ENCODE results near the gene PTPRM. TPM values are rescaled to one million over a fixed set of nuclear protein-coding genes. Genes with fewer than 3 reads are reported as not detected.

Gene PTPRM
- total RNA-seq, 1 experiment from 2014 or later: 11.1 TPM

DNA sequence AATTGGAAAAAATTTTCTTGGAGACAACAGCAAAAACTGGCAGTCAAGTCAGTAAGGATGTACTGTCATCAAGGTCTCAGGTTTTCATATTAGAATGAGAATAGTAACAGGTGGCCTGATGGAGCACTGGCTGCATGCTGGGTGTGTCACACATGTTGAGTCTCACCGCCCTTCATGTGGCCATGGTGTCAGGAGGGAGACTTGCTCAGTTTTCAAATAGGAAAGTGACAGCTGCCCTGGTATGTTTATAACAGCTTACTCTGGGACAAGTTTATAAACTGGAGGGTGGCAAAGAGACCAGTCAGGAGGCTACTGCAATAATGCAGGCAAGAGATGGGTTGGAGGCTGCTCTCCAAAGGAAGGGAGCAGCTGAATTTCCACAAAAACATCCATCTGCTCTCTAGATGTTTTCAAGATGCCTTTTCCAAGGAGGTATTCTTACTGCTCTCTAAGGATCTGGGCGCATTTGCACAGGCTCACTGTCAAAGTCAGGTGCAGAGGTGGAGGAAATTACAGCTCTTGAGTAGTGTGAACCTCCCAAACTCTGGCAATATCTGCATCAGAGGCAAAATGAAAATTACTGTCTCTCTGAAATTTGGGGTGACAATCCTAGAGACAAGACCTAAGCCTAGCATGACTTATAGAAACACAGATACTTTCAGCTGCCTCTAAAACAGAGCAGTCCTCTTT is 720.2 kb downstream of the PTPRM start (continued):
- TF ChIP-seq, protein P1, sequence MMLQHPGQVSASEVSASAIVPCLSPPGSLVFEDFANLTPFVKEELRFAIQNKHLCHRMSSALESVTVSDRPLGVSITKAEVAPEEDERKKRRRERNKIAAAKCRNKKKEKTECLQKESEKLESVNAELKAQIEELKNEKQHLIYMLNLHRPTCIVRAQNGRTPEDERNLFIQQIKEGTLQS (CRISPR knock-in tag; conservative IDR thresholded peaks at IDR 0.05): no peak
- TF ChIP-seq, protein P2, sequence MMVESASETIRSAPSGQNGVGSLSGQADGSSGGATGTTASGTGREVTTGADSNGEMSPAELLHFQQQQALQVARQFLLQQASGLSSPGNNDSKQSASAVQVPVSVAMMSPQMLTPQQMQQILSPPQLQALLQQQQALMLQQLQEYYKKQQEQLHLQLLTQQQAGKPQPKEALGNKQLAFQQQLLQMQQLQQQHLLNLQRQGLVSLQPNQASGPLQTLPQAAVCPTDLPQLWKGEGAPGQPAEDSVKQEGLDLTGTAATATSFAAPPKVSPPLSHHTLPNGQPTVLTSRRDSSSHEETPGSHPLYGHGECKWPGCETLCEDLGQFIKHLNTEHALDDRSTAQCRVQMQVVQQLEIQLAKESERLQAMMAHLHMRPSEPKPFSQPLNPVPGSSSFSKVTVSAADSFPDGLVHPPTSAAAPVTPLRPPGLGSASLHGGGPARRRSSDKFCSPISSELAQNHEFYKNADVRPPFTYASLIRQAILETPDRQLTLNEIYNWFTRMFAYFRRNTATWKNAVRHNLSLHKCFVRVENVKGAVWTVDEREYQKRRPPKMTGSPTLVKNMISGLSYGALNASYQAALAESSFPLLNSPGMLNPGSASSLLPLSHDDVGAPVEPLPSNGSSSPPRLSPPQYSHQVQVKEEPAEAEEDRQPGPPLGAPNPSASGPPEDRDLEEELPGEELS (CRISPR knock-in tag; IDR thresholded peaks at IDR 0.05): no peak
- no peak for TF ChIP-seq TEAD1 (CRISPR knock-in tag; IDR thresholded peaks at IDR 0.05)
- no peak for TF ChIP-seq ZNF416 (CRISPR knock-in tag; IDR thresholded peaks at IDR 0.05)
- TF ChIP-seq, protein P3, sequence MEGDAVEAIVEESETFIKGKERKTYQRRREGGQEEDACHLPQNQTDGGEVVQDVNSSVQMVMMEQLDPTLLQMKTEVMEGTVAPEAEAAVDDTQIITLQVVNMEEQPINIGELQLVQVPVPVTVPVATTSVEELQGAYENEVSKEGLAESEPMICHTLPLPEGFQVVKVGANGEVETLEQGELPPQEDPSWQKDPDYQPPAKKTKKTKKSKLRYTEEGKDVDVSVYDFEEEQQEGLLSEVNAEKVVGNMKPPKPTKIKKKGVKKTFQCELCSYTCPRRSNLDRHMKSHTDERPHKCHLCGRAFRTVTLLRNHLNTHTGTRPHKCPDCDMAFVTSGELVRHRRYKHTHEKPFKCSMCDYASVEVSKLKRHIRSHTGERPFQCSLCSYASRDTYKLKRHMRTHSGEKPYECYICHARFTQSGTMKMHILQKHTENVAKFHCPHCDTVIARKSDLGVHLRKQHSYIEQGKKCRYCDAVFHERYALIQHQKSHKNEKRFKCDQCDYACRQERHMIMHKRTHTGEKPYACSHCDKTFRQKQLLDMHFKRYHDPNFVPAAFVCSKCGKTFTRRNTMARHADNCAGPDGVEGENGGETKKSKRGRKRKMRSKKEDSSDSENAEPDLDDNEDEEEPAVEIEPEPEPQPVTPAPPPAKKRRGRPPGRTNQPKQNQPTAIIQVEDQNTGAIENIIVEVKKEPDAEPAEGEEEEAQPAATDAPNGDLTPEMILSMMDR (IDR thresholded peaks at IDR 0.05): no peak
- TF ChIP-seq, protein P4, sequence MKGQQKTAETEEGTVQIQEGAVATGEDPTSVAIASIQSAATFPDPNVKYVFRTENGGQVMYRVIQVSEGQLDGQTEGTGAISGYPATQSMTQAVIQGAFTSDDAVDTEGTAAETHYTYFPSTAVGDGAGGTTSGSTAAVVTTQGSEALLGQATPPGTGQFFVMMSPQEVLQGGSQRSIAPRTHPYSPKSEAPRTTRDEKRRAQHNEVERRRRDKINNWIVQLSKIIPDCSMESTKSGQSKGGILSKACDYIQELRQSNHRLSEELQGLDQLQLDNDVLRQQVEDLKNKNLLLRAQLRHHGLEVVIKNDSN (CRISPR knock-in tag; IDR thresholded peaks at IDR 0.05): no peak

DNA sequence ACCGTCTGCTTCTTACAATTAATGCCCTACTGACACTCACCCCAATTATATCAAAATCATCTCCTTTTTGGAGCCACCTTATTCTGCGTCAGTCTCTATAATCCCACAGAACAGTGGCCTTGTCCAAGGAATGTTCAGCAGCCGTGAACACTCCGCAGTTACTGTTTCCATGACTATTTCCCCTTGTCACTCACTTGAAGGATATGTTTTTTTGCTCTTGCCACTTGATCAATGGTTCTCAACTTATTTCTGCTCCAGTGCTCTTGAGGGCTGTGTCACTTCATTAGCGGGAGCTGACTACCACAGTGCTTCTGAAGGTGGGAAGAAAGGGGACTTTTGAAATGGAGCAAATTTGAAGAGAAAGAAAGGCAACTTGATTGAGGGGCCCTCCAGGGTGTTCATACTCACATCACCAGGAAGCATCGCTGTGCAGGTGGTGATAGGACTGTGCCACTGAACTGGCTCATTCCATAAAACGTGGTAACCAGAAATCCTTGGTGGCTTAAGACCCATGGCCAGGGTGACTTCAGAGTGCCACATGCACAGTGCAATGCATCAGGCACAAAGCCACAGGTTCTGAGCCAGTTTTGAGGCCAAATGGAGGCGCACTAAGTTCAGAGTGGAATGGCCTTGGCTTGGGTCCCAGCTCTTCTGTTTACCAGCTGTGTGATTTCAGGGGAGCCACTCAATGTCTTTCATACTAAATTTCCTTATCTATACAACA is 721.5 kb downstream of the PTPRM start:
- Mint-ChIP-seq H3K27ac (no peak overlapping the region), H3K4me3 (no peak overlapping the region), H3K36me3 (no peaks in the 10 kb centered on the region), H3K27me3 (ENCODE audit: low read depth) (no peaks in the 10 kb centered on the region; the same call in 1 of the 2 replicates), H3K4me1 (peaks cover 8% of the 10 kb centered on the region), H3K9me3 (no peaks in the 10 kb centered on the region)
- DNase-seq (ENCODE audit: low spot score) (no peak), ATAC-seq (no peak)
- TF ChIP-seq CREM (CRISPR knock-in tag; IDR thresholded peaks at IDR 0.05) (no peak), KAT7 (CRISPR knock-in tag; IDR thresholded peaks at IDR 0.05; ENCODE audit: borderline replicate concordance) (no peak), CBFB (CRISPR knock-in tag; IDR thresholded peaks at IDR 0.05; ENCODE audit: low read depth) (no peak)
- TF ChIP-seq, protein P5, sequence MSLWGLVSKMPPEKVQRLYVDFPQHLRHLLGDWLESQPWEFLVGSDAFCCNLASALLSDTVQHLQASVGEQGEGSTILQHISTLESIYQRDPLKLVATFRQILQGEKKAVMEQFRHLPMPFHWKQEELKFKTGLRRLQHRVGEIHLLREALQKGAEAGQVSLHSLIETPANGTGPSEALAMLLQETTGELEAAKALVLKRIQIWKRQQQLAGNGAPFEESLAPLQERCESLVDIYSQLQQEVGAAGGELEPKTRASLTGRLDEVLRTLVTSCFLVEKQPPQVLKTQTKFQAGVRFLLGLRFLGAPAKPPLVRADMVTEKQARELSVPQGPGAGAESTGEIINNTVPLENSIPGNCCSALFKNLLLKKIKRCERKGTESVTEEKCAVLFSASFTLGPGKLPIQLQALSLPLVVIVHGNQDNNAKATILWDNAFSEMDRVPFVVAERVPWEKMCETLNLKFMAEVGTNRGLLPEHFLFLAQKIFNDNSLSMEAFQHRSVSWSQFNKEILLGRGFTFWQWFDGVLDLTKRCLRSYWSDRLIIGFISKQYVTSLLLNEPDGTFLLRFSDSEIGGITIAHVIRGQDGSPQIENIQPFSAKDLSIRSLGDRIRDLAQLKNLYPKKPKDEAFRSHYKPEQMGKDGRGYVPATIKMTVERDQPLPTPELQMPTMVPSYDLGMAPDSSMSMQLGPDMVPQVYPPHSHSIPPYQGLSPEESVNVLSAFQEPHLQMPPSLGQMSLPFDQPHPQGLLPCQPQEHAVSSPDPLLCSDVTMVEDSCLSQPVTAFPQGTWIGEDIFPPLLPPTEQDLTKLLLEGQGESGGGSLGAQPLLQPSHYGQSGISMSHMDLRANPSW (CRISPR knock-in tag; conservative IDR thresholded peaks at IDR 0.05; ENCODE audit: low read depth): no peak
- CTCF ChIA-PET: no interaction called here
- POLR2A ChIA-PET: no interaction called here

DNA sequence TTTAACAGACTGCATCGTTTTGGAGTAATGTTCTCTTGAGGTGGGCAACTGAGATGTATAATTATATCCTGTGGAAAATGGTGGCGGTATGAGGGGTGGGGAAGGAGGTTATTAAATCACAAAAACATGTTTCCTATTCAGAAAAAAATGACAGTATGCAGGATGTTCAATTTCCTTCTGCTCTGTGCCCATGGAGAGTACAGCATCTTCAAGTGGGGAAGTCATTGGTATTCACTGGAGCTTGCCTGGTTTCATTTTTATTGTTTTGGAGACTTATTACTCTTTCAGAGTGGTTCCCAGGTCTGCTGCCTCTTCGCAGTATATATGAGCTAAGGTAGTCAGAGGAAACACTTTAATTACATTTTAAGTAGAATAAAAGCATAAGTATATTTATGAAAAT is 723.3 kb downstream of the PTPRM start:
- Mint-ChIP-seq H3K36me3 (no peaks in the 10 kb centered on the region), H3K27me3 (ENCODE audit: low read depth) (no peaks in the 10 kb centered on the region; the same call in 1 of the 2 replicates), H3K27ac (no peak overlapping the region), H3K4me3 (no peak overlapping the region), H3K4me1 (peaks cover 8% of the 10 kb centered on the region), H3K9me3 (no peaks in the 10 kb centered on the region)
- ATAC-seq: no peak
- ChIA-PET POLR2A (no interaction called here), CTCF (no interaction called here)
- TF ChIP-seq JUN (CRISPR knock-in tag; IDR thresholded peaks at IDR 0.05) (no peak), ELF4 (CRISPR knock-in tag; IDR thresholded peaks at IDR 0.05; ENCODE audit: low read depth) (no peak), TEAD4 (CRISPR knock-in tag; IDR thresholded peaks at IDR 0.05) (no peak)
- no peak for DNase-seq (ENCODE audit: low spot score)
